Measurements from ENCODE around the gene PSMD14.

PSMD14 gene

DNA sequence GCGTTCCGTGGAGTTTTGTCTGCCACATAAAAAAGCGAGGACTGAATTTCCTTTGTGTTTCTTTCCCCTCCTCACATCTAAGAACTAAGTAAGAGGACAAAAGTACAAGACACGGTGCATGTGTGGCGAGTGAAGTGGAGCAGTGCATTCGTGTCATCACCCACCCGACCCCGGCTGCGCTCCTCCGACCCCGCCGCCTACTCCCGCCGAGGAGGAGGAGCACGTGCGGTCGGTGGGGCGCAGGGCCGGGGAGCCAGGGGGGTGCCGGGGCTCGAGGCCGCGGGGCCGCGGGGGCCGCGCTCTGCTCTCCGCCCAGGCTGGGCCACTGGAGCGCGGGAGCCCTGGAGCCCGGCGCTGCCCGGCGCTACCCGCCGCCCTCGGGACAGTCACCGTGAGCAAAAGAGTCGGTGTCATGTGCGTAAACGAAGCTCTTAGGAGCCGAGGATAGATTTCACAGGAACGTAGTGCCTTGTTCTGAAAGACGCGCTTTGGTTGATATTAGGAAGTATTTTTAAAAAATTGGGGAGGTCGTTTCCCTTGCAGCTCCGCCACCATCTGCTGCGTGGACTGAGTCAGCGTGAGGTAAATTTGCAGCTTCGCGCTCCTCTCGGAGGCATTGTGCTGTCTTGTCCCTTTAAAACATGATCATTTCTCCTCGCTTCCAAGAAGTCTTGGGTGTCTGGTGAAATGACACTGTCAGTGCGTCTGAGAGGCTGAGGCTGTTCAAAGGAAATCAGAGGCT, 118.9 kb downstream of the PSMD14 start:
- DNase-seq = no peak
- H3K36me3 ChIP-seq = no peaks in the 10 kb centered on the region
- H3K4me3 ChIP-seq (ENCODE audit: low read depth, low read length) = no peak overlapping the region
- no peak for TF ChIP-seq CTCF (IDR thresholded peaks at IDR 0.05; ENCODE audit: low read depth, low read length)
- H3K4me1 ChIP-seq = no peaks in the 10 kb centered on the region
- H3K27me3 ChIP-seq = peaks cover 75% of the 10 kb centered on the region
- H3K9me3 ChIP-seq = no peaks in the 10 kb centered on the region

DNA sequence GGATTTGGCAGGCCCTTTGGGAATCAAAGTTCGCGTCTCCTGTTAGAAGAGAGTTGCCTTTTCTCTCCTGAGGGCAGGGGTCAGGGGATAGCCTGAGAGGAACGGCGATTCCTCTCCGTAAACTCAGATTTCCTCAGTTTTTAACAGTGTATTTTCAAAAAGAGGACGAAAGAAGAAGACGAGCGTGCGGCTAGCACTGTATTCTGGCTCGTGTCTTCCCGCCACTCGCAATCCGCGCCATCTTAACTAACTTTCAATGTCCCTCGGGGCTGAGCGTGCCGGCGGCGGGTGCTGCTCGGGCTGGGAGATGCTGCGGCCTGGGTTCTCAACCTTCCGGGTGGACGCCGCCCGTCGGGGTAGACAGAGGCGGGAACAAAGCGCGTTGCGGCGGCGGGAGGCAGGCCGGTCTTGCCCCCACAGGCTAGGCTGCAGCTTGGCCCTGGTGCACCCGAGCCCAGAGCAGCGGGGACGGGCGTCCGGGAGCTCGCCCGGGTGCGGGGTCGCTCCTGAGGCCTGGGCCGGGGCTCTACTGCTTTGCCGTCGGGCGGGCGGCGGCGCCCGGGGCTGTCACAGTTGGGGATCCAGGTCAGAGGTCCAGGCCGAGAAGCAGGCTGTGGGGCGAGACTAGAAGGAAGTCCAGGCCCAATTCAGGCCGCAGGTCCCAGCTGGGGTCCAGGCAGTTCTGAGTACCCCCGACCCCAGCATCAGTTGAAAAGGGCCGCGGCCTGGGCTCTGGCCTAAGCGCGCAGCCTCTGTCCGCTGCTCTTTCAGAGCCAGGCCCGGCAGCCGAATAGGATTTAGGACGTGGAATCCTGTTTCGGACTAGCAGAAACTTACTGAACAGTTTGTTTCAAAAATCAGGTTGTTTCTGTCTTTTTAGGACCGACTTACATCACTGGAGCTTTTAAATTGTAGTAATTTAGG, 119.7 kb downstream of the PSMD14 start:
- H3K9me3 ChIP-seq = no peaks in the 10 kb centered on the region
- no peak for TF ChIP-seq CTCF (IDR thresholded peaks at IDR 0.05; ENCODE audit: low read depth, low read length)
- H3K4me3 ChIP-seq (ENCODE audit: low read depth, low read length) = no peak overlapping the region
- H3K4me1 ChIP-seq = no peaks in the 10 kb centered on the region
- DNase-seq = no peak
- no peaks in the 10 kb centered on the region for H3K36me3 ChIP-seq
- H3K27me3 ChIP-seq = peaks cover 70% of the 10 kb centered on the region

DNA sequence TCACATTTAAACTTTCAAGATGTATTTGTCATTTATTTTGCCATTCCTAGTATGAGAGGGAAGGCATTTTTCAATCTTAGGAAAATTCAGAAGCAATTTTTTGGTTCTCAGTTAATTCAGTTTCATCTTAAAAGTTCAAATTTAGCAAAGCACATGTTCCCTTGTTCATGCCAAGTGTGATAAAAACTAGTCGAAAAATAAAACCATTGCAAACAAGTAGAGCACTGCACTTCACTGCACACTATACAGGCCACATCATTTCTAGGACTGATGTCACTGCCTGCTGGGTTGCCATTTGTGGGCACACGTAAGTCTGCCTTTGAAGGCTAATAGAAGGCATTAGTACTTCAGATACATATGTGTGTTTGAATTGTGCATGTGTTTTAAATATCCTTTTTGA, 122.2 kb downstream of the PSMD14 start:
- Histone ChIP-seq H3K36me3 (no peaks in the 10 kb centered on the region), H3K4me1 (no peaks in the 10 kb centered on the region), H3K4me3 (ENCODE audit: low read depth, low read length) (no peak overlapping the region), H3K9me3 (no peaks in the 10 kb centered on the region), H3K27me3 (peaks cover 46% of the 10 kb centered on the region)
- no peak for TF ChIP-seq CTCF (IDR thresholded peaks at IDR 0.05; ENCODE audit: low read depth, low read length)
- DNase-seq = no peak

DNA sequence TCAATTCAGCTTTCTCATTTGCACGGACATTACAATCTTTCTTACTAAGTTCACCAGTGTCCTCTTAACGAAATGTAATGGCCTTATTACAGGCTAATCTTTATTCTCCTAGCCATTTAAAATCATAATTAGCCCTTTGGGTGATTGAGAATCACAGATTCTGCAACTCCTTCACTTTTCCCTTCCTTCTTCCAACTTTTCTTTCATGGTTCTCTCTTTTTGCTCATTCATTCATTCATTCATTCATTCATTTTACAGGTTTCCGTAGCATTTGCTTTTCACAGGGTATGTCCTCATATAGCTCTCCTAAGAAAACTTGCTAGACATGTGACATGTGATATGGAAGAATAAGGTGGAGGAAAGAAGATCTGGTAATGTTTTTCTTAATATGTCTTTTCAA, 123.9 kb downstream of the PSMD14 start:
- Histone ChIP-seq H3K4me3 (ENCODE audit: low read depth, low read length) (no peak overlapping the region), H3K4me1 (no peaks in the 10 kb centered on the region), H3K27me3 (peaks cover 28% of the 10 kb centered on the region), H3K9me3 (no peaks in the 10 kb centered on the region), H3K36me3 (no peaks in the 10 kb centered on the region)
- DNase-seq = no peak
- no peak for TF ChIP-seq CTCF (IDR thresholded peaks at IDR 0.05; ENCODE audit: low read depth, low read length)

- Histone ChIP-seq H3K9me3 (no peaks in the 10 kb centered on the region), H3K27me3 (peaks cover 16% of the 10 kb centered on the region), H3K4me1 (no peaks in the 10 kb centered on the region), H3K4me3 (ENCODE audit: low read depth, low read length) (no peak overlapping the region), H3K36me3 (no peaks in the 10 kb centered on the region)
- DNase-seq = no peak
- no peak for TF ChIP-seq CTCF (IDR thresholded peaks at IDR 0.05; ENCODE audit: low read depth, low read length)
Observed at GRCh38 chr2:161434118-161434517, 125.9 kb downstream of the PSMD14 start.

DNA sequence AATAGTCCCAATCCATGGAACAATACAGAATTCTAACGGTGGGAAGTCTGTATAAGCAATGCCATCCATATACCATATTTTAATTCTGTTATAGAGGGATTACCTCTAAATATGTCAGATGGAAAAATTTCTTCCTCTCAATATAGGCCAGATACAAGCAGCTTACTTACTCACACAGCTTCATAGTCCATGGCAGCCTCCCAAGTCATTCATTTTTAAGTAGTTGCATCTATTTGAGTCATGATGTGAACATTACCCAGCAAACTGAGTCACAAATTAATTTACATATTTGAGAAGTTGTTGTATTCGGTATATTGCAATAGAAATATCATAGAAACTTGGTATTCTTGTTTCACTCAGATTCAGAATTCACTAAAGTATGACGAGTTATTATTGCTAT, 128.2 kb downstream of the PSMD14 start:
- H3K36me3 ChIP-seq = no peaks in the 10 kb centered on the region
- no peaks in the 10 kb centered on the region for H3K4me1 ChIP-seq
- H3K4me3 ChIP-seq (ENCODE audit: low read depth, low read length) = no peak overlapping the region
- H3K27me3 ChIP-seq = peaks cover 8% of the 10 kb centered on the region; the same call in 1 of the 2 replicates
- H3K9me3 ChIP-seq = no peaks in the 10 kb centered on the region
- no peak for DNase-seq
- TF ChIP-seq CTCF (IDR thresholded peaks at IDR 0.05; ENCODE audit: low read depth, low read length) = no peak

All from BE2C (cell line).